HepG2 (cell line): ENCODE data around the gene SLC4A5. TPM values are rescaled to one million over a fixed set of nuclear protein-coding genes. Genes with fewer than 3 reads are reported as not detected.

Experiments
- ATAC-seq: fragments of 200-7000 bp; cut with Tn5 transposase; 3 replicates; pipeline ENCODE4 v1.9.1; 2020; ENCODE audit warnings: mild to moderate bottlenecking, moderate library complexity
- BruUV-seq: library from RNA; stranded (reverse); fragments of 400-500 nt; replicated peaks from 2 replicates; lab custom pipeline; 2021; lab: Mats Ljungman, UMichigan
- CTCF ChIA-PET: fragments of 300-600 bp; formaldehyde crosslinking; extraction: SDS; loops from one replicate; lab custom pipeline; 2021; ENCODE audit warnings: low total read pairs, inconsistent platforms, low intra/inter-chr PET ratio; lab: Yijun Ruan, JAX
- POLR2A ChIA-PET: fragments of 350-600 bp; sonication (Branson Sonifier 250); formaldehyde crosslinking; loops from one replicate; lab custom pipeline; 2020; ENCODE audit warnings: antibody characterized with exemption, inconsistent platforms; lab: Yijun Ruan, JAX
- DNase-seq: peaks from one replicate; pipeline ENCODE4 v3.0.0-alpha.2; 2015; ENCODE audit warnings: low spot score
- FAIRE-seq: peaks from 3 replicates; lab custom pipeline; 2011; peaks lifted over from hg19 to GRCh38; lab: Jason Lieb, UNC
- H2AFZ ChIP-seq: one replicate; pipeline ENCODE4 v1.6.1; 2011; ENCODE audit warnings: low read length, inconsistent platforms
- H3K27ac ChIP-seq: fragments of 300-600 bp; 3 replicates; pipeline ENCODE4 v1.8.0; 2011; ENCODE audit warnings: mixed run types, mild to moderate bottlenecking, mixed read lengths, low read length, inconsistent platforms; ENCODE audit not compliant: insufficient read depth; ENCODE audit errors: extremely low read length
- H3K27me3 ChIP-seq, 2 experiments: fragments of 200-600 bp in 1 of 2; 2 replicates in 1 of 2; 3 replicates in 1 of 2; pipeline versions ENCODE4 v1.6.0 to v1.8.0; 2011; ENCODE audit warnings: low read length in 2 of 2, mild to moderate bottlenecking in 2 of 2, moderate library complexity in 2 of 2, inconsistent platforms in 1 of 2; ENCODE audit not compliant: insufficient read depth in 2 of 2, control insufficient read depth in 1 of 2
- H3K36me3 ChIP-seq, 2 experiments: fragments of 200-600 bp in 1 of 2; replicated peaks in 1 of 2; 2 replicates in 1 of 2; 3 replicates in 1 of 2; pipeline versions ENCODE4 v1.5.1 to v1.8.0; 2011; ENCODE audit warnings: low read length in 2 of 2, inconsistent platforms in 1 of 2; ENCODE audit not compliant: insufficient read depth in 2 of 2, control insufficient read depth in 1 of 2
- H3K4me1 ChIP-seq: 2 replicates; pipeline ENCODE4 v1.5.1; 2012; ENCODE audit warnings: low read length, inconsistent platforms; ENCODE audit not compliant: insufficient read depth
- H3K4me2 ChIP-seq: 2 replicates; pipeline ENCODE4 v1.6.0; 2011; ENCODE audit warnings: low read depth, low read length, inconsistent platforms
- H3K4me3 ChIP-seq, 3 experiments: fragments of 200-600 bp in 1 of 3; sonication (generic), shearing (Covaris generic) in 1 of 3; replicated peaks in 1 of 3; 2 replicates each; pipeline ENCODE4 v1.5.1; 2011 to 2016; ENCODE audit warnings: low read length in 3 of 3, inconsistent platforms in 2 of 3, low read depth in 2 of 3, mild to moderate bottlenecking in 2 of 3, control low read depth in 1 of 3, mixed read lengths in 1 of 3; ENCODE audit not compliant: insufficient read depth in 1 of 3
- H3K79me2 ChIP-seq: one replicate; pipeline ENCODE4 v1.6.1; 2011; ENCODE audit warnings: low read length, inconsistent platforms; ENCODE audit not compliant: insufficient read depth
- H3K9ac ChIP-seq: 2 replicates; pipeline ENCODE4 v1.6.0; 2011; ENCODE audit warnings: mild to moderate bottlenecking, low read depth, low read length, inconsistent platforms; ENCODE audit not compliant: insufficient read depth
- H3K9me3 ChIP-seq: 2 replicates; pipeline ENCODE4 v1.5.1; 2012; ENCODE audit warnings: mild to moderate bottlenecking, low read length
- H4K20me1 ChIP-seq: 2 replicates; pipeline ENCODE4 v1.6.0; 2011; ENCODE audit warnings: inconsistent platforms, mild to moderate bottlenecking, low read length, moderate library complexity; ENCODE audit not compliant: insufficient read depth
- MXD1 ChIP-seq: sonication (generic); formaldehyde crosslinking; IDR thresholded peaks from 2 replicates; pipeline ENCODE4 v1.4.0; 2020; ENCODE audit warnings: mild to moderate bottlenecking, missing genetic modification reagents
- NFRKB ChIP-seq: fragments of 450-650 bp; IDR thresholded peaks from 2 replicates; pipeline ENCODE4 v1.6.1; 2017
- SOX13 ChIP-seq, 3 experiments: fragments of 450-650 bp in 1 of 3; sonication (generic) in 1 of 3; formaldehyde crosslinking in 1 of 3; IDR thresholded peaks in 2 of 3; conservative IDR thresholded peaks in 1 of 3; 2 replicates each; pipeline versions ENCODE4 v1.5.0 to v1.6.1; 2016 to 2020; ENCODE audit warnings: antibody characterized with exemption in 1 of 3, mild to moderate bottlenecking in 1 of 3, missing compliant biosample characterization in 1 of 3, missing genetic modification reagents in 1 of 3, moderate library complexity in 1 of 3
- SOX5 ChIP-seq: IDR thresholded peaks from 2 replicates; pipeline ENCODE4 v1.6.1; 2016; ENCODE audit warnings: borderline replicate concordance
- SOX6 ChIP-seq, 2 experiments: fragments of 450-650 bp in 1 of 2; sonication (generic) in 1 of 2; formaldehyde crosslinking in 1 of 2; IDR thresholded peaks; 2 replicates each; pipeline versions ENCODE4 v1.4.0 to v1.6.1; 2017 to 2020; ENCODE audit warnings: antibody characterized with exemption in 1 of 2, mild to moderate bottlenecking in 1 of 2, missing genetic modification reagents in 1 of 2
- TBX2 ChIP-seq: sonication (generic); formaldehyde crosslinking; IDR thresholded peaks from 2 replicates; pipeline ENCODE4 v1.5.0; 2020; ENCODE audit warnings: missing genetic modification reagents, mild to moderate bottlenecking, borderline replicate concordance
- WGBS: methylation state at CpG from one replicate; pipeline ENCODE4 v1.1.6; 2017; ENCODE audit warnings: low lambda C conversion rate; 5-methylcytosine and 5-hydroxymethylcytosine counted together
- in situ Hi-C: cut with HindIII; loops from 2 replicates; pipeline ENCODE4 v1.10.0; 2017; ENCODE audit warnings: low pct_unique_long_range_greater_than_20kb; ENCODE audit not compliant: extremely low pct_ligation_motif_present
- intact Hi-C: fragments of 100-400 bp; cut with micrococcal nuclease; formaldehyde crosslinking; loops from one replicate; pipeline ENCODE4 v1.10.0; 2022; ENCODE audit not compliant: unreplicated experiment
- polyA plus RNA-seq, 8 experiments: library from polyadenylated mRNA; depleted of rRNA in 3 of 8; stranded (reverse) in 7 of 8; unstranded in 1 of 8; fragments of >200 nt; fragmentation: Illumina TruSeq in 4 of 8; extraction: Trizol in 4 of 8; gene quantifications; 2 replicates each; pipeline versions ENCODE4 v1.2.1 to v1.2.3, GENCODE V29; 2011 to 2016; ENCODE audit warnings: low read depth in 4 of 8, missing spikeins in 1 of 8, mixed read lengths in 1 of 8; ENCODE audit not compliant: insufficient read depth in 1 of 8
- total RNA-seq, 5 experiments: library from RNA; depleted of rRNA; stranded (reverse); fragments of >200 nt; fragmentation: Illumina TruSeq; extraction: Trizol; gene quantifications; 2 replicates each; pipeline ENCODE4 v1.2.3, GENCODE V29; 2016; ENCODE audit warnings: low read depth in 1 of 5

The SLC4A5 gene
- total and polyA plus RNA-seq, 2 of the 13 experiments (the other 11 are each of a cell fraction or from before 2014, with no cell fraction given): 0.50 TPM; not detected in 1

GRCh38 chr2:74194799-74195198, 148.4 kb downstream of the SLC4A5 start:
- H3K9ac ChIP-seq: no peak overlapping the region
- H3K36me3 ChIP-seq: no peaks in the 10 kb centered on the region
- no TSS peak for BruUV-seq
- H3K4me2 ChIP-seq: no peak overlapping the region
- peaks cover 7% of the 10 kb centered on the region for H4K20me1 ChIP-seq
- 18% methylated on average over 1 of the region's 1 CpG for WGBS
- H3K27me3 ChIP-seq: no peaks in the 10 kb centered on the region; a peak in 1 of 5 replicates
- TF ChIP-seq SOX13 (IDR thresholded peaks at IDR 0.05) (no peak), SOX13 (CRISPR knock-in tag; conservative IDR thresholded peaks at IDR 0.05 in 1 of 2, IDR thresholded peaks at IDR 0.05 in 1 of 2) (peak in 1 of 2 experiments; percentile 74; a peak in 2 of 4 replicates), SOX6 (IDR thresholded peaks at IDR 0.05) (no peak), SOX6 (CRISPR knock-in tag; IDR thresholded peaks at IDR 0.05) (peak; percentile 51; the same call in 1 of the 2 replicates), NFRKB (no peak), MXD1 (no peak), SOX5 (CRISPR knock-in tag) (peak; percentile 60; the same call in 1 of the 2 replicates), TBX2 (CRISPR knock-in tag) (0 out of 2 replicates have a peak, but pooled peaks have one; percentile 19)
- TF ChIP-seq, all 625 proteins: peak for 4
- in situ Hi-C loops: no loop called here
- FAIRE-seq: no peak
- Histone ChIP-seq H3K79me2 (peaks cover 7% of the 10 kb centered on the region), H2AFZ (no peak overlapping the region), H3K4me1 (peaks cover 57% of the 10 kb centered on the region), H3K27ac (no peak overlapping the region), H3K9me3 (no peaks in the 10 kb centered on the region), H3K4me3 (no peak overlapping the region)
- ChIA-PET CTCF (no interaction called here), POLR2A (no interaction called here)
- no peak for DNase-seq
- ATAC-seq: no peak
- intact Hi-C loops: loop anchor here (5.0 kb wide), 1 partner anchor 47 kb away; the partner anchor contains the start of gene BOLA3
